ENCODE results near the gene AKNAD1. TPM values are rescaled to one million over a fixed set of nuclear protein-coding genes. Genes with fewer than 3 reads are reported as not detected.
A peak's percentile ranks its signal among the peaks of the same experiment; 100 is the strongest.

AKNAD1 gene
- polyA plus RNA-seq, 3 donors, result not detected

DNA sequence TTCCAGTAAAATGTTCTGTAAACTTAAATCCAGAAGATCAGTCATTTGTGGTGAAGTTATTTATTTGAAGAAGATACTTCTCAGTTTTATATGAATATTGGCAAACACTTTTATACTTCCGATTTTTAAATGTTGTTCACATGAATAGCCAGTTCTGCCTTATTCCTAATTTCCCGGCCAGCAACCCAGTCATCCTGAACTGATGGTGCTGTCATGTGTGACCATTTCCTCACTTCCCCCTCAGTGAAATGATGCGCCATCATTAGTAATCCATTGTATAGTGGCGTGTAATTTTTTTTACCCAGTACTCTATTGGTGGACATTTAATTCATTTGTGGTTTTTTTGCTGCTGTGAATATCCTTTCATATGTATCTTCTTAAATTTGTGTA lies 36.2 kb upstream of the AKNAD1 start:
- peak in 1 of 3 donors; percentile 25 for DNase-seq
- intact Hi-C loops (cut with micrococcal nuclease), result no loop called here
- Histone ChIP-seq H3K9me3 (replicated peaks in 1 of 2; ENCODE audit: control insufficient read depth in 1 of 2, insufficient read depth in 1 of 2, low read length in 2 of 2) (no peaks in the 10 kb centered on the region), H3K9ac (ENCODE audit: insufficient read depth, low read length, poor library complexity, severe bottlenecking) (no peak overlapping the region), H3K36me3 (replicated peaks in 1 of 2; ENCODE audit: control insufficient read depth in 1 of 2, insufficient read depth in 2 of 2, low read length in 2 of 2) (no peaks in the 10 kb centered on the region), H3K79me2 (ENCODE audit: insufficient read depth, low read length) (peaks cover 42% of the 10 kb centered on the region), H3K27ac (ENCODE audit: low read depth in 1 of 2, low read length in 2 of 2) (no peak overlapping the region), H4K20me1 (ENCODE audit: insufficient read depth, low read length) (no peaks in the 10 kb centered on the region), H2AFZ (ENCODE audit: insufficient read depth, low read depth, low read length, poor library complexity, severe bottlenecking) (no peak overlapping the region), H3K4me1 (ENCODE audit: control insufficient read depth in 1 of 2, insufficient read depth in 2 of 2, low read length in 2 of 2) (peaks cover 11 to 15% of the 10 kb centered on the region in 2 donors), H3K4me2 (replicated peaks; ENCODE audit: extremely low read depth, low read length, poor library complexity, severe bottlenecking) (no peak overlapping the region), H3K27me3 (ENCODE audit: control insufficient read depth in 2 of 2, insufficient read depth in 2 of 2, low read length in 2 of 2) (no peaks in the 10 kb centered on the region), H3K4me3 (replicated peaks in 1 of 3; ENCODE audit: low read depth in 2 of 3, low read length in 3 of 3) (no peak overlapping the region)
- no peak overlapping the region for H3K4me3 Mint-ChIP-seq
- peaks cover 4 to 11% of the 10 kb centered on the region in 2 donors for H3K36me3 Mint-ChIP-seq
- H3K27ac Mint-ChIP-seq, result no peak overlapping the region
- no CpG with 5 or more reads among the region's 4 CpGs for WGBS (ENCODE audit: insufficient coverage)
- no peaks in the 10 kb centered on the region for H3K27me3 Mint-ChIP-seq (ENCODE audit: low read depth in 3 of 3)
- H3K4me1 Mint-ChIP-seq, result peaks cover 26% of the 10 kb centered on the region
- TF ChIP-seq, protein P1, sequence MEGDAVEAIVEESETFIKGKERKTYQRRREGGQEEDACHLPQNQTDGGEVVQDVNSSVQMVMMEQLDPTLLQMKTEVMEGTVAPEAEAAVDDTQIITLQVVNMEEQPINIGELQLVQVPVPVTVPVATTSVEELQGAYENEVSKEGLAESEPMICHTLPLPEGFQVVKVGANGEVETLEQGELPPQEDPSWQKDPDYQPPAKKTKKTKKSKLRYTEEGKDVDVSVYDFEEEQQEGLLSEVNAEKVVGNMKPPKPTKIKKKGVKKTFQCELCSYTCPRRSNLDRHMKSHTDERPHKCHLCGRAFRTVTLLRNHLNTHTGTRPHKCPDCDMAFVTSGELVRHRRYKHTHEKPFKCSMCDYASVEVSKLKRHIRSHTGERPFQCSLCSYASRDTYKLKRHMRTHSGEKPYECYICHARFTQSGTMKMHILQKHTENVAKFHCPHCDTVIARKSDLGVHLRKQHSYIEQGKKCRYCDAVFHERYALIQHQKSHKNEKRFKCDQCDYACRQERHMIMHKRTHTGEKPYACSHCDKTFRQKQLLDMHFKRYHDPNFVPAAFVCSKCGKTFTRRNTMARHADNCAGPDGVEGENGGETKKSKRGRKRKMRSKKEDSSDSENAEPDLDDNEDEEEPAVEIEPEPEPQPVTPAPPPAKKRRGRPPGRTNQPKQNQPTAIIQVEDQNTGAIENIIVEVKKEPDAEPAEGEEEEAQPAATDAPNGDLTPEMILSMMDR (IDR thresholded peaks at IDR 0.05), result no peak
- H3K9me3 Mint-ChIP-seq, result peaks cover 0 to 3% (median 0%) of the 10 kb centered on the region in 7 donors

GRCh38 chr1:108892356-108893140 lies 35.7 kb upstream of the AKNAD1 start:
- no peak overlapping the region for H2AFZ ChIP-seq (ENCODE audit: insufficient read depth, low read depth, low read length, poor library complexity, severe bottlenecking)
- H3K4me3 ChIP-seq (replicated peaks in 1 of 3; ENCODE audit: low read depth in 2 of 3, low read length in 3 of 3), result no peak overlapping the region
- no peak overlapping the region for H3K4me2 ChIP-seq (replicated peaks; ENCODE audit: extremely low read depth, low read length, poor library complexity, severe bottlenecking)
- no peaks in the 10 kb centered on the region for H3K9me3 ChIP-seq (replicated peaks in 1 of 2; ENCODE audit: control insufficient read depth in 1 of 2, insufficient read depth in 1 of 2, low read length in 2 of 2)
- no peak for DNase-seq
- no peak overlapping the region for H3K4me3 Mint-ChIP-seq
- no peaks in the 10 kb centered on the region for H3K27me3 ChIP-seq (ENCODE audit: control insufficient read depth in 2 of 2, insufficient read depth in 2 of 2, low read length in 2 of 2)
- H3K9ac ChIP-seq (ENCODE audit: insufficient read depth, low read length, poor library complexity, severe bottlenecking), result no peak overlapping the region
- H3K9me3 Mint-ChIP-seq, result peaks cover 0 to 3% (median 0%) of the 10 kb centered on the region in 7 donors
- peaks cover 45% of the 10 kb centered on the region for H3K79me2 ChIP-seq (ENCODE audit: insufficient read depth, low read length)
- intact Hi-C loops (cut with micrococcal nuclease), result no loop called here
- no peak overlapping the region for H3K27ac ChIP-seq (ENCODE audit: low read depth in 1 of 2, low read length in 2 of 2)
- H3K27ac Mint-ChIP-seq, result no peak overlapping the region
- no peaks in the 10 kb centered on the region for H3K36me3 ChIP-seq (replicated peaks in 1 of 2; ENCODE audit: control insufficient read depth in 1 of 2, insufficient read depth in 2 of 2, low read length in 2 of 2)
- no peaks in the 10 kb centered on the region for H4K20me1 ChIP-seq (ENCODE audit: insufficient read depth, low read length)
- H3K36me3 Mint-ChIP-seq, result peaks cover 2 to 11% of the 10 kb centered on the region in 2 donors
- TF ChIP-seq, protein P1 (IDR thresholded peaks at IDR 0.05), result no peak
- WGBS (ENCODE audit: insufficient coverage), result no CpG with 5 or more reads among the region's 3 CpGs
- H3K4me1 ChIP-seq (ENCODE audit: control insufficient read depth in 1 of 2, insufficient read depth in 2 of 2, low read length in 2 of 2), result peaks cover 11 to 15% of the 10 kb centered on the region in 2 donors
- H3K27me3 Mint-ChIP-seq (ENCODE audit: low read depth in 3 of 3), result no peaks in the 10 kb centered on the region
- peaks cover 26% of the 10 kb centered on the region for H3K4me1 Mint-ChIP-seq
